ENCODE data around the gene HPCAL4. TPM values are rescaled to one million over a fixed set of nuclear protein-coding genes. Genes with fewer than 3 reads are reported as not detected.

Gene HPCAL4
- total and polyA plus RNA-seq, 10 of the 15 experiments (the other 5 are each of a cell fraction or from before 2014, with no cell fraction given): 0.05 to 0.18 (median 0.06) TPM; not detected in 5

- TF ChIP-seq ZNF207 (IDR thresholded peaks at IDR 0.05; ENCODE audit: borderline replicate concordance) (no peak), RELB (IDR thresholded peaks at IDR 0.05; ENCODE audit: low read depth) (peak; percentile 93), RB1 (IDR thresholded peaks at IDR 0.05; ENCODE audit: borderline replicate concordance) (no peak), KDM1A (IDR thresholded peaks at IDR 0.05; ENCODE audit: borderline replicate concordance) (no peak), MTA3 (IDR thresholded peaks at IDR 0.05; ENCODE audit: borderline replicate concordance, low read length) (peak; percentile 84; the same call in 1 of the 2 replicates), IKZF2 (IDR thresholded peaks at IDR 0.05) (peak; percentile 100), ZZZ3 (IDR thresholded peaks at IDR 0.05; ENCODE audit: control insufficient read depth, insufficient read length, low read depth) (no peak), JUNB (IDR thresholded peaks at IDR 0.05) (peak; percentile 98), NKRF (conservative IDR thresholded peaks at IDR 0.05) (no peak), ZNF687 (IDR thresholded peaks at IDR 0.05) (no peak), TAF1 (IDR thresholded peaks at IDR 0.05; ENCODE audit: borderline replicate concordance, low read depth, low read length) (no peak), RBBP5 (conservative IDR thresholded peaks at IDR 0.05) (no peak), ZNF622 (IDR thresholded peaks at IDR 0.05) (no peak), ZNF274 (IDR thresholded peaks at IDR 0.05; ENCODE audit: insufficient read depth, insufficient read length) (no peak), NFIC (IDR thresholded peaks at IDR 0.05; ENCODE audit: low read depth, low read length) (peak; percentile 97), ESRRA (IDR thresholded peaks at IDR 0.05; ENCODE audit: low read length) (no peak), EGR1 (IDR thresholded peaks at IDR 0.05; ENCODE audit: borderline replicate concordance in 1 of 2, low read depth in 2 of 2, low read length in 2 of 2) (peak in 1 of 2 experiments; percentile 85; a peak in 2 of 3 replicates), NFXL1 (IDR thresholded peaks at IDR 0.05; ENCODE audit: borderline replicate concordance) (no peak), POLR2AphosphoS2 (IDR thresholded peaks at IDR 0.05; ENCODE audit: low read depth, low read length) (no peak), SREBF2 (IDR thresholded peaks at IDR 0.05; ENCODE audit: low read length) (no peak), ATF2 (IDR thresholded peaks at IDR 0.05; ENCODE audit: low read length) (peak; percentile 88), FOXK2 (IDR thresholded peaks at IDR 0.05) (no peak), TCF7 (IDR thresholded peaks at IDR 0.05; ENCODE audit: borderline replicate concordance) (peak; percentile 79; the same call in 1 of the 2 replicates)
These were observed 24.5 kb downstream of the HPCAL4 start (continued) for GRCh38 chr1:39666772-39667171.

Measured in GM12878 (cell line).